Tibial nerve (tissue), 4 donors: ENCODE results near the gene STT3A. TPM values are rescaled to one million over a fixed set of nuclear protein-coding genes. Genes with fewer than 3 reads are reported as not detected.

Experiments
- DNase-seq, 2 donors: peaks; one replicate each; pipeline ENCODE4 v3.0.0-alpha.2; 2019; ENCODE audit warnings: low spot score in 2 of 2
- H3K27ac ChIP-seq, 4 donors: fragments of 200-600 bp; sonication (generic) in 3 of 4; one replicate each; pipeline ENCODE4 v1.5.1; 2017 to 2019; ENCODE audit warnings: mild to moderate bottlenecking in 1 of 4
- H3K27me3 ChIP-seq, 2 donors: fragments of 200-600 bp; sonication (generic) in 1 of 2; one replicate each; pipeline versions ENCODE4 v1.5.1 to v1.6.0; 2017 to 2019
- H3K36me3 ChIP-seq, 3 donors: fragments of 200-600 bp; sonication (generic); one replicate each; pipeline ENCODE4 v1.5.1; 2018 to 2019
- H3K4me1 ChIP-seq, 4 donors: fragments of 200-600 bp; sonication (generic) in 3 of 4; one replicate each; pipeline ENCODE4 v1.5.1; 2017 to 2019
- H3K4me3 ChIP-seq, 4 donors: fragments of 200-600 bp; sonication (generic) in 3 of 4; one replicate each; pipeline ENCODE4 v1.5.1; 2017 to 2019; ENCODE audit warnings: mild to moderate bottlenecking in 1 of 4, moderate library complexity in 1 of 4
- H3K9me3 ChIP-seq, 4 donors: fragments of 200-600 bp; sonication (generic) in 3 of 4; one replicate each; pipeline ENCODE4 v1.5.1; 2017 to 2019
- CTCF ChIP-seq, 5 experiments: fragments of 200-600 bp in 3 of 5; fragments of 450-650 bp in 2 of 5; sonication (generic) in 3 of 5; IDR thresholded peaks; one replicate each; pipeline ENCODE4 v1.5.1; 2016 to 2019; ENCODE audit warnings: antibody characterized with exemption in 5 of 5, mild to moderate bottlenecking in 3 of 5, moderate library complexity in 2 of 5
- EP300 ChIP-seq, 2 donors: sonication (generic); formaldehyde crosslinking; IDR thresholded peaks; one replicate each; pipeline ENCODE4 v1.6.1; 2017; ENCODE audit warnings: antibody characterized with exemption in 2 of 2, mild to moderate bottlenecking in 1 of 2
- POLR2A ChIP-seq, 2 donors: fragments of 450-650 bp; IDR thresholded peaks; one replicate each; pipeline ENCODE4 v1.6.1; 2017; ENCODE audit warnings: antibody characterized with exemption in 2 of 2, mild to moderate bottlenecking in 2 of 2, moderate library complexity in 2 of 2
- WGBS, 2 donors: methylation state at CpG; one replicate each; pipeline ENCODE4 v1.1.5; 2018; 5-methylcytosine and 5-hydroxymethylcytosine counted together
- total RNA-seq, 4 donors: library from RNA; depleted of rRNA; stranded (reverse); fragments of >200 nt; gene quantifications; one replicate each; pipeline ENCODE4 v1.1.0, GENCODE V29; 2016

STT3A gene
- total RNA-seq, 4 donors from 2014 or later = 54.8 to 172 (median 73.3) TPM

- Histone ChIP-seq H3K4me3 (peak overlapping the region; percentile 68 to 81 (median 74)), H3K27ac (peak overlapping the region; percentile 94 to 96 (median 94)), H3K27me3 (no peaks in the 10 kb centered on the region), H3K4me1 (peaks cover 0 to 18% (median 11%) of the 10 kb centered on the region in 4 donors), H3K9me3 (no peaks in the 10 kb centered on the region), H3K36me3 (peaks cover 0 to 12% (median 0%) of the 10 kb centered on the region in 3 donors)
- peak; percentile 54 to 97 for TF ChIP-seq EP300 (IDR thresholded peaks at IDR 0.05)
- TF ChIP-seq CTCF (IDR thresholded peaks at IDR 0.05) = peak in 2 of 5 experiments; percentile 17 to 21
- peak in 1 of 2 donors; percentile 75 for TF ChIP-seq POLR2A (IDR thresholded peaks at IDR 0.05)
- peak; percentile 68 to 84 for DNase-seq
- WGBS, 2 donors = 0 to 2% methylated on average over 26 to 34 of the region's 51 CpGs
Measured at GRCh38 chr11:125625630-125626287, 33.1 kb downstream of the STT3A start.

- 1% methylated on average over 18 of the region's 18 CpGs for WGBS, 2 donors
- peaks cover 0 to 5% (median 0%) of the 10 kb centered on the region in 3 donors for H3K36me3 ChIP-seq
- no peaks in the 10 kb centered on the region for H3K27me3 ChIP-seq
- H3K4me3 ChIP-seq = peak overlapping the region; percentile 68 to 81 (median 74)
- no peaks in the 10 kb centered on the region for H3K9me3 ChIP-seq
- no peak for DNase-seq
- peak overlapping the region in 3 of 4 donors; percentile 94 to 96 (median 95) for H3K27ac ChIP-seq
- H3K4me1 ChIP-seq = peaks cover 0 to 18% (median 11%) of the 10 kb centered on the region in 4 donors
- TF ChIP-seq CTCF (IDR thresholded peaks at IDR 0.05) = peak in 1 of 5 experiments; percentile 8
- no peak for TF ChIP-seq EP300 (IDR thresholded peaks at IDR 0.05)
Measured at GRCh38 chr11:125626288-125626950, 33.8 kb downstream of the STT3A start.

GRCh38 chr11:125627236-125627910 lies 34.7 kb downstream of the STT3A start:
- DNase-seq = no peak
- TF ChIP-seq CTCF (IDR thresholded peaks at IDR 0.05) = no peak
- no peak for TF ChIP-seq POLR2A (IDR thresholded peaks at IDR 0.05)
- TF ChIP-seq EP300 (IDR thresholded peaks at IDR 0.05) = no peak
- H3K4me1 ChIP-seq = peaks cover 0 to 18% (median 11%) of the 10 kb centered on the region in 4 donors
- no peaks in the 10 kb centered on the region for H3K36me3 ChIP-seq
- H3K27ac ChIP-seq = no peak overlapping the region
- H3K9me3 ChIP-seq = no peaks in the 10 kb centered on the region
- 71 to 72% methylated on average over 7 of the region's 7 CpGs for WGBS, 2 donors
- no peaks in the 10 kb centered on the region for H3K27me3 ChIP-seq
- no peak overlapping the region for H3K4me3 ChIP-seq

- Histone ChIP-seq H3K4me3 (no peak overlapping the region), H3K27ac (no peak overlapping the region), H3K27me3 (no peaks in the 10 kb centered on the region), H3K4me1 (no peaks in the 10 kb centered on the region), H3K9me3 (no peaks in the 10 kb centered on the region), H3K36me3 (peaks cover 0 to 9% (median 0%) of the 10 kb centered on the region in 3 donors)
- no peak for DNase-seq
- WGBS, 2 donors = 90 to 94% methylated on average over 3 of the region's 3 CpGs
- TF ChIP-seq POLR2A (IDR thresholded peaks at IDR 0.05) = no peak
- TF ChIP-seq EP300 (IDR thresholded peaks at IDR 0.05) = no peak
- no peak for TF ChIP-seq CTCF (IDR thresholded peaks at IDR 0.05)
Measured at GRCh38 chr11:125637840-125638239, 45.2 kb downstream of the STT3A start.
